HG02642 (cell line): ENCODE measurements around the gene CDKN2B-AS1.

Source experiments
- ATAC-seq: cut with Tn5 transposase; IDR thresholded peaks from one replicate; pipeline ENCODE4 v1.9.1; 2021; ENCODE audit warnings: mild to moderate bottlenecking; ENCODE audit not compliant: unreplicated experiment, poor library complexity

CDKN2B-AS1 gene

DNA sequence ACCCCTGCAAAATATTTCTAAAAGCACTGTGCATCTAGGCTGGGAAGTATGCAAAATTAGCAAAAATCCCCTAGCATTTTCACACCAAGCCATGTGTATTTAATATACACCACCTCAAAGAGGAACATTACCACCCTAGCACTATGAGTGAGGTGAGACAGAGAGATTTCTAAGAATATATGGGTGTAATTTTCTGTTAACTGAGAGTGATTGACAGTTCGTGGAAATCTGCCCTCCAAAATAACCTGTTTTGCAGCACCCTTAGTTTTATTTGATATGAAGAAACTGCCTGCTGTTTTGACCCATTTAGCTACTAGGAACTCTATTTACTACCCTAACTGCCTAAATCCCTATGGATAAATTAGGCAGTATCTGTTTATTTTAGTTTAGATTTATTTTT lies 78.8 kb downstream of the CDKN2B-AS1 start:
- no peak for ATAC-seq

DNA sequence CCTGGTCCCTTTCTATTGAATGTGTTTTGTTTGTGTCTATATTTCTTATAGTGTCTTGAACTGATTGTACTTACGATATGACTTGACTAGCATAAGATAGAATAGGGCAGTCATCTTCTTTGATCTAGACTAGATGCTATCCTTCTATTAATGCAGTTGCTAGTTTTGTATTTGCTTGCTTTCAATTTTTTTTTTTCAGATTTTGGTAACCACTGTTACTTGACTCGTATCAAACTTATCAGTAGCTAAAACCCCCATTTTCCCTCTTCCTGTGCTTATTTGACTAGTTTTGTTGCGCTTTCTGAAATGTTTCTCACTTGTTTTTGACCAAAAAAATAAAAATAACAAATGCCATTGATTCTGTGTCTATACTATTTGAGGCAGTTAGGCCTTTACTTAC lies 83.5 kb downstream of the CDKN2B-AS1 start:
- ATAC-seq, result no peak

DNA sequence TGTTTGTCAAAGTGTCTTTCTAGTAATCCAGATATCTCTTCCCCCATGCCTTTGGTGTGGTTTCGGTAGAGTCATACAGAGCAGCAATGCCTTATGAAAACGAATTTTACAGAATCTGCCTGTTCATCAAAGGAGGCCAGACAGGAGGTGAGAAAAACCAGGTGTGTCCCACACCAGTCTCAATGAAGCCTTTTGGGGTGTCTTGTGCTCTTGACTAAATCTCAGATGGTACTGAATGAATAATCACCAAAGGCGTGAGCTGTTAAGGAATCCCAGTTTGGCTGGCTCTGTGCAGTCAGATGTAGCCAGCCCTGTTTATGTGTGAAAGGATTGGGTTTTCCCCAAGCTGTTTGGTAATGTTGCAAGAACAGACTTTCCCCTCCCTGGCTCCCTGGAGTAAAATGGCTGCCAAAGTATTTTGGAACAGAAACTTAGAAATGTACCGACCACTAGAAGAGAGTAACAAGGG lies 85.3 kb downstream of the CDKN2B-AS1 start:
- ATAC-seq, result peak; percentile 94

DNA sequence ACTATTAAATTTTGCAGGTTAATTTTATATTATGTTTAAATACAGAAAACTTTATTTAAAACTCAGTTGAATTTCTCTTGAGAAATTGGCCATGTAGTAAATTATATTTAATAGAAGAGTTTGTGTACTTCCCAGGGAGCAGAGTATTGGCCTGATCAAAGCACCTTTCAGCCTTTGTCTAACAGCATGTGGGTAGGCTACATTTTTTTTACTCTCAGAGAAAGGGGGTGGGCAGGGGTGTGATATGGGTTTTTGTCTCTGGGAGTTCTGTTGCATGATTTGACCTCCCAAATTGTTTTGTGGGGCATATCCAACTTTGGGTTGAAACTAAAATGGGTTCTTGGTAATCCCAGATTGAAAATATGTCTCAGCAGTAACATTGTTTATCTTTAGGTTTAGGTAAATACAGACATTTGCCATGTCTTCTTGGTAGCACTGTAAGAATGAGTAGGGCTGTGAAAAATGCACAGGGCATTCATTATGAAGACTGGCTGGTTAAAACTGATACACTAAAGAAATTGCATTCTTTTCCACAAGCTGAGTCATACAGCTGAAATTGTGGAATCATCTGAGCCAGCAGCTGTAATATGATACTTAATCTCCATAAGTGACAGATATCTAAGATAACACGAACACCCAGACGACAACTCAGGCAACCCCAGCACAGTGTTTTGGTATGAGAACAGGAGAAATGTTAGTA lies 89.9 kb downstream of the CDKN2B-AS1 start:
- ATAC-seq, result no peak

DNA sequence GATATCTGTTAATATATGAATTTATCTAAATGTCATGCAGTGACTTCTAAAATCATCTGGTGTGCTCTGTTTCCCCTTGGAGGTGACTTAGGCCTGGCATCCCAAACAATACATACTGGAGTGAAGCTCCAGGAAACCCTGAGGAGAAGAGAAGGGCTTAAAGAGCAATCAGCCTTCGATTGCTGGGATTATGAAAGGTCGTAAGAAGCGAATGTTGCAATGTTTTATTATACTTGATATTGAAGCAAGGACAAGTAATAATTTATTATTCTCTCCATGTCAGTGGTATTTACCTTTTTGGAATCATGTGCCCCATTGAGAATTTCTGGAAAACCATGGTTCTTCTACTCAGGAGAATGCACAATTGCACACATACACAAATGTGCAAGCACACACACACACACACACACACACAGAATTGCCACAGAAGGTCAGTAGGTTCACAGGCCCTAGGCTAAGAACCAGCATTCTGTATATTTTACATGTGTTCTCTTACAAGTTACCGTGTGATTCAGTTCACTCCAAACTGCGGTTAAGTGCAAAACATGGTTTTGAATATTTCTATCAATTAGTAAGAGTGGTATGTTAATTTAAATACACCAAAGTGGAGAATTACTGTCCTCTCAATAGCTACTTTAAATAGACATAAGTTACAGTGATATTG lies 93.6 kb downstream of the CDKN2B-AS1 start:
- ATAC-seq, result no peak

DNA sequence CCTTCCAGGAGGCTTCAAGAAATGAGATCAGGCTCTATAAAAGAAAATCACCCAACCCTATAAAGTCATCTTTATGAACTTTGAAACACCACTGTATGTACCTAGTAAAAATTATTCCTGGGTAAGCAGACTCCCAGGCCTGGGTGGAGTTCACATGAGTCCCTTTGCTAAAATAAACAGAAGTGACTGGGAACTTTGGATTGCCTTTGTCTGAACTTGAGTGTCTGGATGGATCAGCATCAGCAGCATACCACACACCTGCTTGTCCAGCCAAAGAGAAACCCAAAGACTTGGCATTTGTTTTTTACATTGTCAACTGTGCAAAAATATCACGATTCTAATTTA lies 94.1 kb downstream of the CDKN2B-AS1 start:
- ATAC-seq, result no peak

DNA sequence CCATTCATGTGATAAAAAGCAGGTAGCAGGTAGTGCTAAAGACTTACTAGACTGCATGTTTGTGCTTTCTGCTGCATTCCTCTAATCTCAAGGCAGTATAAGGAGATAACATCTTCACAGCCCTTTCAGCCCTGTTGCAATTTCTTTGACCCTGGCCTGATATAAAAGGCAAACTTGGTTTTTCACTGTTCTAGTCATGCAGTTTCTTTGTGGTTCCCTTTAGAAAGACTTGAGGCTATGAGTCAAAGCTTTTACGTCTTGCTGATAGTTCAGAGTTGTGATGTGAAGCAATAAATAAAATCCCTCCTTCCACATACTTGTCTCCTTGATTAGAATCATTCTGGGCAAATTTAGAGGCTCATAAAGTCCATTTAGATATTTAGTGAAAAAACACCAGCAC lies 103.1 kb downstream of the CDKN2B-AS1 start:
- no peak for ATAC-seq

DNA sequence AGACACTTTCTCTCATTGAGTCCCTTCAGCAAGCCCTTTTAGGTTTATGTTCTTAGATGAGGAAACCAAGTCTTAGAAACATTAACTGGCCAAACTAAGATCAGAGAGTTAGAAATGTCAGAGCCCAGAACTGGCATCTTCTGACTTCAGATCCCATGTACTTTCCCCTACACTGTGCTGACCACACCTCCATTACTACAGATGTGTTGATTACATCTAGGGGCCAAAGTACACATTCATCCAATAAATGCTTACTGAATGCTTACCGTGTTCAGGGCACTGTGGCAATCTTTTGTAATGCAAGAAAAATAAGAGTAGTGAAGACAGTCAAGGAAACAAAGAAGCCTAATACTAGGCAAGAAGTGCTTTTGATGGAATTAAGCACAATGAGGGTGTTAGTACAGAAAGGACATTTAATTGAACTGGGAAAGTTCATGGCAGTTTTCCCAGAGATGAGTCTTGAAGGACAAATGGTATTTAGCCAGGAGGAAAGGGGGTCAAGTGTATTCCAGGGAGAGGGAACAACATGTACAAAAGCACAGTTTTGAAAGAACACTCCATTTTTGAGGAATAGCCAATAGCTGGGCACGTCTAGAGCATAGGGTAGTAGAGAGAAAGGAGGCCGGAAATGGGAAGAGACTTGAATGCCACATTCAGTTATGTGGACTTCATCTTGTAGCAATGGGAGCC lies 104.2 kb downstream of the CDKN2B-AS1 start:
- ATAC-seq, result no peak

DNA sequence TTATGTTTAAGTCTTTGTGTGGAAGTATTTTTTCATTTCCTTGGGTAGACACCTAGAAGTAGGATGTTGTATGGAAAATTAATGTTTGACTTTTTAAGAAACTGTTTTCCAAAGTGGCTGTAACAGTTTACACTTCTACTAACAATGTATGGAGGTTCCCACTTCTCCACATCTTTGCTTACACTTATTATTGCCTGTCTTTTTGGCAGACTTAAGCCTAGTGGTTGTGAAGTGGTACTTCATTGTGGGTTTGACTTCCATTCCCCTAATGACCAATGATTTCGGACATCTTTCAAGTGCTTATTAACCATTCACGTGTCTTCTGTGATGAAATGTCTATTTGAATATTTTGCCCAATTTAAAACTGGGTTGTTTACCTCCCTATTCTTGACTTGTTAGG lies 106.0 kb downstream of the CDKN2B-AS1 start:
- no peak for ATAC-seq

DNA sequence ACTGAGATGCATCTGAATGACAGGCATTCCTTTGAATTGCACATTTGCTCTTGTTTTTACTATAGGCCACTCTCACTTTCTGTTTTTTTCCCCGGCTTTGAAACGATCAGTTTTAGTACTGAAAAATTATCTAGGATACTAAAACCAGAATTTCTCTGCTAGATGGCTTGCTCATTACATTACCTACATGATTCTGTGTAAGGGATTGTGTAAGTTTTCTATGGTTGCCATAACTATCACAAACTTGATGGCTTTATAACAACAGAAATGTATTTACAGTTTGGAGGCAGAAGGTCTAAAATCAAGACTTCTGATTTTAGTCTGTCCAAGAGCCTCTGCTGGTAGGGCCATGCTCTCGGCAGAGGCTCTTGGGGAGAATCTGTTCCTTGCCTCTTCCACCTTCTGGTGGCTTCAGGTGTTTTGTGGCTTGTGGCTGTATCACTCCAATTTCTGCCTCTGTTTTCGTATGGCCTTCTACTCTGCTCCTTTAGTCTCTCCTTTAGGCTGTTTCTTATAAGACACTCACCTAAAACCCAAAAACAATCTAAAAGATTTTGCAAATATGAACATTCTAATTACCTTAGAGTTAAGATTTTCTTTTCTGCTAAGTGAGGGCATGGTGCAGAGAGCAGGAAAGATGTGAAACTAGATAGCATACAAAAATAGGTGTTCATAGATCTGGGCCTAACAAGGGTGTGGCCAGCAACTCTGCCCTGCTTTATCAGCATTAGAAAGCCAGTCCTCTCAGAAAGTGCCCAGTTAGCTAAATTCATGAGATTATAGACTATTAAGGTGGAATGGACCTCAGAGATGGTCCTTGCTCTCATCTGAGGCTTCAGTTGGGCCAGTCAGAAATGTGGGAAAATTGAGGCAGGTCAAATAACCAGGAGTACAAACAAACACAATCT lies 107.8 kb downstream of the CDKN2B-AS1 start:
- ATAC-seq, result no peak

DNA sequence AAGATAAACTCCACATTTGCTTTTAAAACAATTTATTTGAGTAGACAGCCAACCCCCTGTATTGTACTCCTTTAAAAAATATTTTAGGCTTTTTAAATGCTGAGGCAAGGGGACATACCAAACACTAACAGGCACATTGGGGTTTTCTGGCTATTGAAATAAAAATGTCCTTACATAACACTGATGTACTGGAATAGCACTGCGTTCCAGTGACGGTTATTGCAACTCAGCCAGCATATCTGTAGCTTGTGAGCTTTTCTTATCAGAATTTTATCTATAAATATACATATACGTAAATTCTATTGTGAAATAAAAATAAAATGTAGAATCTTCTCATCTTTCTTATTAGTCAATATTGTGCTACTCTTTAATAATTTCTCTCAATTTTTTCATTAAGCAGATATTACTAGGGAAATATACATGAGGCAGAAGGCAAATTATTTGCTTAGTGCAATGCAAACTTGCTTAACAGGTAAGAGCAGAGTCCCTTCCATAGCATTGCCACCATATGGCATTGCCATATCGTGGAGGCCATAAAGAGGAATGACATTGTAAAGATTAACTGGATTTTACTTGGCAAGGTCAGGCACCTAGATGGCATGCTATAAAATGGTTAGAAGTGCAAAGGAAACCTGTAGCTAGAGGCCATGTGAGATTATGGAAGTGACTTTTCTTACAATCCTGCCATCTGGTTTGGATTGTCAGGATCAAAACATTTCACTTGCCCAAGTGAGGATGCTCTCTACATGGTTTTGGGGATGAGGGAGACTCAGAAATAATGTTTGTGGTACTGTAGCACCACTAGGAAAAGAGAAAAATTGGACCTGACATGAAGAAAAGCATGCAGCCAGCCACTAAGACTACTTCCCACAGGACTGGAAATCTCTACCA lies 109.3 kb downstream of the CDKN2B-AS1 start:
- no peak for ATAC-seq

DNA sequence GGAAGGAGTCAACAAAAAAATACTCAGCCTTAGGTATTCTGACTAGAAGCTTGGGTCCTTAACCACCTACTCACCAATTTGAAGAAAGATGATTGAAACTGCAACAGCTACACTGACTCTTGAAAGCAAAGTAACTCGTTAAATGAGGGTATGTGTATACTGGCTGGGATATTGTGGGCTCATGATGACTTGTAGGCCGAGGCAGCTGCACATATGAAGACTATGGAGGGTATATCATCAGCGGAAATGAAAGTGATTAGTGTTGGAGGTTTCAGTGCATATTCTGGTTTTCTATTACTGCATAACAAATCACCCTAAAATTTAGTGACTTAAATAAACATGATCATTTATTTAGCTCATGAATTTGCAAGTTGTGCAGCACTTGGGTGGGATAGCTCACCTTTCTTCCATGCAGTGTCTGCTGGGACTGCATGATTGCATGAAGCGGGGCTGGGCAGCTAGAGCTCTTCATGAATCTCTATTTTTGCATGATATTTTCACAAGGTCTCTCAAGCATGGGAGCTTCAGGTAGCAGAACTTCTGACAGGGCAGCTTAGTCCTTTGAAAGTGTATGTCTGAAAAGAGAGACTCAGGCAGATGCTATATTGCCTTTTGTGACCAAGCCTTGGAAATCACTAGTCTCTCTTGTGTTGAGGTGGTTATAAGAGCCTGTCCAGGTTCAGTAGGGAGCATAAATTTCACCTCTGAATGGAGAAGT lies 110.6 kb downstream of the CDKN2B-AS1 start:
- peak; percentile 98 for ATAC-seq

DNA sequence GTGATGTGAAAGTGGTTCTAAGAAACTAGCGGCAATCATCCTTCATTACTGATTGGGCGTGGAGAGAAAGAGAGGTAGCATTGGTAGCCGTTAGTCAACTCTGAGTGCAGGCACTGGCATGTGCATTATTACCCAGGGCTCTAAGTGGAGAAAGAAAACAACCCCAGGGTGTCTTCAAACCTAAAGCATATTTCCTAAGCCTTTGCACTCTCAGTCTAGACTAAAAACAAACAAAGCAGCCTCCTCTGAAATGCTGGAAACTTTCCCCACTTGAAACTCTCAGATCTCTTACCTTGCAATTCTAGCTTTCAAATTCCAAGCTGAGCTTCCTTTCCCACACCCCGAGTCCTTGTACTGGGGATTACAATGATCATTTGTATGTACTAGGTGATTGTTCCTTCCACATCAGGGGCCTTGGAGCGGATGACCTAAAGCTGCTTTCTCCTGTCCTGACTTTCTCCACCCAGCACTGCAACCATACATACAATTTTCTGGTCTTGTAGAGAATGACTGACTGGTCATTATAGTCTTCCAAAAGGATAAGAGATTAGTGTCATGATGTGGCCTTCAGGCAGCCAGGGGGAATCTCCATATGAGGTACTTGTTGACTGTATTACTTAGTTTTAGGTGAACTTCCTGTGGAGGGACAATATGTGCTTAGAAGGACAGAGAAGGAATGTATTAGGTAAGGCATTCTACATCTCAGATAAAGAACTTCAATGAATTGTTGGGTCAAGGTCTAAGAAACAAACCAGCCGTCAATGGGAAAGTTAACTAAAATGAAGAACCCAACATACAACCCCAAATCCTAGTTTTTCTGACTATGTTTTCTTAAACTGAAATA lies 112.8 kb downstream of the CDKN2B-AS1 start:
- ATAC-seq, result no peak

DNA sequence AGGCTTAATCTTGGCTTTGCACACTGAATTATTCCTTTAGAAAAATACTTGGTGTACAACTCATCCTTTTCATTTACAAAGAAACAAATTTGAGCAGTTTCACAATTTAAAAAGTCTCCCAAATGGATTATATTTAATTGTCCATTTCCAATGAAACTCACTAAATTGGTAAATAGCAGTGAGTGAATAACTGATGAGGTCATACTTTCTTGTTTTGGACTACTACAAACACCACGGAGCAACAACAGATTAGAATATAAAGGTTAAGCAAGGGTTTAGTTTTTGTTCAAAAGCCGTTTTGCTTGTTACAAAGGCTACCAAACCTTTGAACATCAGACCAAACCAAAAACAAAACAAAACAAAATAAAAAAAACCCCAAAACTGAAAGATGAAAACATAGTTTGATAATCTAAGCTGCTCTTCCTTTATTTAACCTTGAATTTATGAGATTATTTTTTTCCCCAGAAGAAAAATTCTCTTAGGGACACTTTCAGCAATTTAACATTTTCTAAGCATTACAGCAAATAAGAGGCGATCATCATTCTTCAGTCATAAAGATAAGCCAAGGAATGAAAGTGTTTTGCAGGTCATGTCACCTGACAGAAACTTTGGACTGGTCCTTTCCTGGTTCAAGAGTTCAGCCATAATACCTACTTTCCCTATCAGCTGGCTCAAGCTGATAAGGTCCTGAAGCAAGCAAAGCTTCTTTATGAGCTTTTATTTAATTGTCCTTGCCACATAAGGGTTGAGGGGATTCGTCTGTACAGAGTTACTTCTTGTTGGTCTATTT lies 114.2 kb downstream of the CDKN2B-AS1 start:
- no peak for ATAC-seq

DNA sequence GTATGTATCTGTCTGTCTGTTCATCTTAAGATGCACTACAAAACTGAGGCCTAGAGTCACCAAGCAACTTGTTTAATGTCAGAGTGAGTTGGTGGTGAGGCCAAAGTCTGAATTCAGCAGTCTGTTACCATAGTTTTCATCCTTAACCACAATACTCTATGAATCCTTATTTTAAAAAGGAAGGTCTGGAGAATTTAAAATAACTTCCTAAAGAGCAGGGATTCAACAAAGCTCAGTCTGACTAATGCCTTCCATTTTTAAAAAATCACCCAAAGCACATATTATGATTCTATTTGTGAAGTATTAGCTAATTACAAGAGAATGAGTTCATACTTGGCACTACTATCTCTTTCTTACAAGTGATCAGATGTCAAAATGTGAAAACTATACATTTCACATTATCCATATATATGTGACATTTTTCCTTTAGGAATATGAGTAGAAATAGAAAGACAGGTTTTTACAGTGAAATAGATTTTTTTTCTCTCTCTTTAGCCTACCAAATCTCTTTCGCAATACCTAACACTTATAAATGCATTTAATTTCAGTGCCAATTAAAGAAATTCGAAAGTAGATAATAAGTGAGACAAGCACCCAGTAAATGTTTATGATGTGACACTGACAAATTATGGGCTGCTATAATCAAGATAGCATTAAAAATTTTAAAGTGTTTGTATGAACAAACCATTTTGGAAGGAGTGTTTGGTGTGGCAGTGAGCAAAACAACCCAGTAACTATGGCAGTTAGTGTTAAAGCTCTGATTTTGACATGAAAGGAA lies 116.8 kb downstream of the CDKN2B-AS1 start:
- ATAC-seq, result no peak

DNA sequence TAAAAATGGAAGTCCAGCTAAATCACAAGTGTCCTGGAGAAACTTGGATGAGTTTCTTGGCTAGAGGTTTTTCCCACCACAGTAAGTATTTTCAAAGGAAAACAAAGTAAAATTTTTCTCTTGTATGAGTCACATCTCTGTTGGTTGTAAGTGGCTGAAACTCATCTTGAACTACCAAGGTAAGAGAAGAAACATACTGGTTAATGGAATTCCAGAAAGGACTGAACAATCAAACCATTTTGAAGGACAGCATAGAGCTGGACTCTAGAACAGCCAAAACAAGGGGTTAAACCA lies 117.3 kb downstream of the CDKN2B-AS1 start:
- no peak for ATAC-seq
